GM23338 (cell line): ENCODE results near the gene DBF4B. TPM values are rescaled to one million over a fixed set of nuclear protein-coding genes. Genes with fewer than 3 reads are reported as not detected.

ENCODE experiments used
- ATAC-seq: fragments of 200-7000 bp; cut with Tn5 transposase; 3 replicates; pipeline ENCODE4 v1.9.1; 2020
- DNase-seq: peaks from one replicate; pipeline ENCODE4 v3.0.0-alpha.2; 2015; ENCODE audit warnings: low spot score
- H2AFZ ChIP-seq: fragments of 200-600 bp; sonication (generic); 2 replicates; pipeline ENCODE4 v1.8.0; 2016; ENCODE audit warnings: antibody characterized with exemption, mild to moderate bottlenecking, moderate library complexity
- H3F3A ChIP-seq: fragments of 200-600 bp; sonication (generic); replicated peaks from 2 replicates; pipeline ENCODE4 v1.8.0; 2017; ENCODE audit warnings: antibody characterized with exemption, mixed run types, low read depth
- H3K27ac ChIP-seq: fragments of 200-600 bp; sonication (generic); 2 replicates; pipeline ENCODE4 v1.6.1; 2016; ENCODE audit warnings: low read depth
- H3K27me3 ChIP-seq: fragments of 200-600 bp; sonication (generic); 2 replicates; pipeline ENCODE4 v1.8.0; 2016; ENCODE audit warnings: mild to moderate bottlenecking, mixed run types, moderate library complexity; ENCODE audit not compliant: insufficient read depth
- H3K36me3 ChIP-seq: fragments of 200-600 bp; sonication (generic); 2 replicates; pipeline ENCODE4 v1.8.0; 2016; ENCODE audit warnings: mild to moderate bottlenecking; ENCODE audit not compliant: insufficient read depth
- H3K4me1 ChIP-seq: fragments of 200-600 bp; sonication (generic); 2 replicates; pipeline ENCODE4 v1.8.0; 2016; ENCODE audit warnings: mild to moderate bottlenecking, moderate library complexity; ENCODE audit not compliant: insufficient read depth
- H3K4me2 ChIP-seq: fragments of 200-600 bp; sonication (generic); 2 replicates; pipeline ENCODE4 v1.7.1; 2017; ENCODE audit warnings: mixed run types
- H3K4me3 ChIP-seq: fragments of 200-600 bp; sonication (generic); 2 replicates; pipeline ENCODE4 v1.6.1; 2016; ENCODE audit warnings: mixed run types
- H3K79me2 ChIP-seq: fragments of 200-600 bp; sonication (generic); replicated peaks from 2 replicates; pipeline ENCODE4 v1.8.0; 2017; ENCODE audit warnings: mild to moderate bottlenecking; ENCODE audit not compliant: insufficient read depth
- H3K9me2 ChIP-seq: fragments of 200-600 bp; sonication (generic); 2 replicates; pipeline ENCODE4 v1.8.0; 2017; ENCODE audit not compliant: insufficient read depth
- H4K20me1 ChIP-seq: fragments of 200-600 bp; sonication (generic); replicated peaks from 2 replicates; pipeline ENCODE4 v1.8.0; 2017; ENCODE audit warnings: mild to moderate bottlenecking; ENCODE audit not compliant: insufficient read depth
- H3K27ac Mint-ChIP-seq: 2 replicates; pipeline ENCODE4 v1.8.0; 2020; ENCODE audit warnings: inconsistent platforms, mild to moderate bottlenecking, moderate library complexity, mixed read lengths
- H3K27me3 Mint-ChIP-seq: 3 replicates; pipeline ENCODE4 v1.8.0; 2022; ENCODE audit warnings: low read depth, mild to moderate bottlenecking, moderate library complexity, mixed read lengths, inconsistent platforms; ENCODE audit not compliant: insufficient read depth, poor library complexity
- H3K36me3 Mint-ChIP-seq: 3 replicates; pipeline ENCODE4 v1.8.0; 2021; ENCODE audit warnings: low read depth, mild to moderate bottlenecking, inconsistent platforms, moderate library complexity, mixed read lengths
- H3K4me1 Mint-ChIP-seq: 3 replicates; pipeline ENCODE4 v1.8.0; 2020; ENCODE audit warnings: mild to moderate bottlenecking, inconsistent platforms, mixed read lengths
- H3K4me3 Mint-ChIP-seq: 3 replicates; pipeline ENCODE4 v1.8.0; 2021; ENCODE audit warnings: moderate library complexity, mild to moderate bottlenecking, inconsistent platforms, mixed read lengths
- H3K9me3 Mint-ChIP-seq: 3 replicates; pipeline ENCODE4 v1.8.0; 2020; ENCODE audit warnings: moderate library complexity, mild to moderate bottlenecking, inconsistent platforms, mixed read lengths
- CREB1 ChIP-seq: fragments of 250-450 bp; sonication (Bioruptor Pico); IDR thresholded peaks from 2 replicates; pipeline ENCODE4 v1.5.0; 2020; ENCODE audit warnings: low read depth, mild to moderate bottlenecking, moderate library complexity
- CTCF ChIP-seq, 2 experiments: fragments of 200-600 bp in 1 of 2; sonication (generic) in 1 of 2; conservative IDR thresholded peaks; 2 replicates each; pipeline versions ENCODE4 v1.5.1 to v1.6.1; 2016 to 2017; ENCODE audit warnings: antibody characterized with exemption in 2 of 2, low read depth in 2 of 2, mild to moderate bottlenecking in 2 of 2, moderate library complexity in 1 of 2
- EZH2phosphoT487 ChIP-seq: fragments of 200-600 bp; sonication (generic); IDR thresholded peaks from one replicate; pipeline ENCODE4 v1.8.1; 2018; ENCODE audit warnings: antibody characterized with exemption; ENCODE audit not compliant: unreplicated experiment
- NANOG ChIP-seq: IDR thresholded peaks from 2 replicates; pipeline ENCODE4 v1.6.1; 2016; ENCODE audit warnings: antibody characterized with exemption, borderline replicate concordance
- POLR2AphosphoS5 ChIP-seq: IDR thresholded peaks from 2 replicates; pipeline ENCODE4 v1.6.1; 2016; ENCODE audit warnings: antibody characterized with exemption, low read depth
- REST ChIP-seq: IDR thresholded peaks from one replicate; pipeline ENCODE4 v1.6.1; 2018; ENCODE audit warnings: antibody characterized with exemption; ENCODE audit not compliant: unreplicated experiment
- ZNF462 ChIP-seq: fragments of 250-450 bp; sonication (Bioruptor Pico); IDR thresholded peaks from 2 replicates; pipeline ENCODE4 v1.5.0; 2020; ENCODE audit warnings: mild to moderate bottlenecking, moderate library complexity
- polyA plus RNA-seq: library from polyadenylated mRNA; unstranded; fragments of >200 nt; fragmentation: Nextera tagmentation; extraction: Ambion mirVana; gene quantifications from 2 replicates; pipeline ENCODE4 v1.2.1, GENCODE V29; 2016
- total RNA-seq: library from RNA; depleted of rRNA; stranded (reverse); fragments of >200 nt; shearing (Covaris generic); gene quantifications from 2 replicates; pipeline ENCODE4 v1.2.3, GENCODE V29; 2014

DBF4B gene
- total and polyA plus RNA-seq, 2 experiments from 2014 or later: 9.9 to 16.4 TPM

- H2AFZ ChIP-seq: peak overlapping the region; percentile 96
- Mint-ChIP-seq H3K4me1 (peaks cover 9% of the 10 kb centered on the region), H3K9me3 (no peaks in the 10 kb centered on the region), H3K27me3 (peaks cover 38% of the 10 kb centered on the region), H3K27ac (no peak overlapping the region), H3K36me3 (no peaks in the 10 kb centered on the region), H3K4me3 (peak overlapping the region; percentile 81)
- 0 out of 2 replicates have a peak, but pooled peaks cover 5% of the 10 kb centered on the region for H4K20me1 ChIP-seq
- ATAC-seq: peak; percentile 87
- H3K27me3 ChIP-seq: peaks cover 12% of the 10 kb centered on the region
- H3K4me2 ChIP-seq: peak overlapping the region; percentile 99
- H3K36me3 ChIP-seq: no peaks in the 10 kb centered on the region
- peak overlapping the region; percentile 92 for H3K4me3 ChIP-seq
- no peaks in the 10 kb centered on the region for H3F3A ChIP-seq
- H3K4me1 ChIP-seq: peaks cover 6% of the 10 kb centered on the region; the same call in 1 of the 2 replicates
- H3K79me2 ChIP-seq: no peaks in the 10 kb centered on the region
- no peak overlapping the region for H3K27ac ChIP-seq
- TF ChIP-seq REST (peak; percentile 6), POLR2AphosphoS5 (peak; percentile 96), CREB1 (CRISPR knock-in tag) (peak; percentile 74), EZH2phosphoT487 (no peak), ZNF462 (CRISPR knock-in tag) (no peak), NANOG (no peak), CTCF (conservative IDR thresholded peaks at IDR 0.05; ENCODE audit: low read depth in 2 of 2) (no peak)
- DNase-seq: peak; percentile 99
- no peaks in the 10 kb centered on the region for H3K9me2 ChIP-seq
These were observed 66.8 kb downstream of the DBF4B start for GRCh38 chr17:44775136-44775837.
